K562 (cell line): ENCODE results near the gene ANKMY2. TPM values are rescaled to one million over a fixed set of nuclear protein-coding genes. Genes with fewer than 3 reads are reported as not detected.

Source experiments
- BRF2 ChIP-seq: IDR thresholded peaks from 3 replicates; pipeline ENCODE4 v1.6.1; 2011; ENCODE audit warnings: borderline replicate concordance, mild to moderate bottlenecking; ENCODE audit not compliant: insufficient read length, insufficient read depth
- FOXK1 ChIP-seq: sonication (generic); formaldehyde crosslinking; IDR thresholded peaks from 2 replicates; pipeline ENCODE4 v1.8.0; 2022; ENCODE audit warnings: missing genetic modification reagents, mild to moderate bottlenecking, borderline replicate concordance
- MGA ChIP-seq: fragments of 450-650 bp; IDR thresholded peaks from 2 replicates; pipeline ENCODE4 v1.6.1; 2016; ENCODE audit warnings: mild to moderate bottlenecking, moderate library complexity
- MTF1 ChIP-seq: fragments of 250-450 bp; sonication (Bioruptor Pico); IDR thresholded peaks from 2 replicates; pipeline ENCODE4 v1.9.0; 2021; ENCODE audit warnings: moderate library complexity, mild to moderate bottlenecking, inconsistent platforms, borderline replicate concordance
- PHB ChIP-seq: fragments of 250-450 bp; sonication (Bioruptor Pico); IDR thresholded peaks from 2 replicates; pipeline ENCODE4 v1.5.0; 2021
- SMC3 ChIP-seq: conservative IDR thresholded peaks from 2 replicates; pipeline ENCODE4 v1.6.1; 2011; ENCODE audit warnings: low read depth, low read length, improper control_type of control experiment; ENCODE audit not compliant: insufficient read depth
- ZNF785 ChIP-seq: fragments of 250-450 bp; sonication (Bioruptor Pico); IDR thresholded peaks from 2 replicates; pipeline ENCODE4 v1.4.0; 2020; ENCODE audit warnings: mild to moderate bottlenecking
- polyA plus RNA-seq, 8 experiments: library from polyadenylated mRNA; depleted of rRNA in 4 of 8; stranded (reverse) in 5 of 8; unstranded in 3 of 8; fragments of >200 nt; fragmentation: Nextera tagmentation in 2 of 8; fragmentation: Illumina TruSeq in 1 of 8; extraction: Ambion mirVana in 2 of 8; extraction: Trizol in 1 of 8; gene quantifications; 2 replicates each; pipeline versions ENCODE4 v1.2.1 to v1.2.3, GENCODE V29; 2011 to 2014; ENCODE audit warnings: inconsistent platforms in 1 of 8, missing spikeins in 1 of 8
- total RNA-seq, 7 experiments: library from RNA; depleted of rRNA in 6 of 7; stranded (reverse); fragments of >200 nt in 6 of 7; fragmentation: Illumina TruSeq in 2 of 7; extraction: Trizol in 2 of 7; gene quantifications; 2 replicates each; pipeline versions ENCODE4 v1.2.1 to v1.2.3, GENCODE V29; 2011 to 2021; ENCODE audit warnings: low replicate concordance in 1 of 7
- TF ChIP-seq, protein P1 (sequence below): fragments of 250-450 bp; sonication (Bioruptor Pico); IDR thresholded peaks from 2 replicates; pipeline ENCODE4 v1.4.0; 2020; ENCODE audit warnings: mild to moderate bottlenecking, moderate library complexity
- TF ChIP-seq, protein P2 (sequence below): fragments of 450-650 bp; IDR thresholded peaks from 2 replicates; pipeline ENCODE4 v1.7.0; 2016; ENCODE audit warnings: borderline replicate concordance

ANKMY2 gene
- total and polyA plus RNA-seq, 9 of the 15 experiments (the other 6 are each of a cell fraction or from before 2014, with no cell fraction given): 38.9 to 71.5 (median 48.8) TPM

DNA sequence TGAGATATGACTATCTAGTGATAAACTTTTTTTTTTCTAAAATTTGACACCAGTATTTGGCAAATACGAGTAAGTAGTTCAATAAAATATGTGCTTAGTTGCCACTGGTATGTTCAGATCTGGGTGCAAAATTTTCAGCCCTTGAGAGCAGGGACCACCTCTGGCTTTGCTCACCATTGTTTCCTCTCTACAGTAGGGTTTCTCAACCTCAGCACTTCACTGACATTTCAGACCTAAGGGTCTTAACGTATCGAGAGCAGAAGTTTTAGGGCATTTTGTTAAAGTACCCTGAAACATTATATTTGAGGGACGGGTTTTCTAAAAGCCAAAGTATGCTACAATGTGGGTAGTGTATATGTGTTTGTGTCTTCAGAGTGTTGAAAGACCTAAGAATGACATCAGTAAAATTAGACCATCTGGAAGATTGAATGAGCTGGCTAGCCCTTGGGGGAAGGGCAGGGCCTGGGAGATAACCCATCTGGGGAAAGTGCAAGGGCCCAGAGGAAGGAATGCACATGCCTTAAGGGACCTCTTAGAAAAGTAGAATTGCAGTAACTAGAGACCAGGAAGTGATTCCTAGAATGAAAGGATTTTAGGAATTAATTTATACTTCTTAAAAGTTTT, 12.2 kb upstream of the ANKMY2 start (continued):
- TF ChIP-seq, protein P1, sequence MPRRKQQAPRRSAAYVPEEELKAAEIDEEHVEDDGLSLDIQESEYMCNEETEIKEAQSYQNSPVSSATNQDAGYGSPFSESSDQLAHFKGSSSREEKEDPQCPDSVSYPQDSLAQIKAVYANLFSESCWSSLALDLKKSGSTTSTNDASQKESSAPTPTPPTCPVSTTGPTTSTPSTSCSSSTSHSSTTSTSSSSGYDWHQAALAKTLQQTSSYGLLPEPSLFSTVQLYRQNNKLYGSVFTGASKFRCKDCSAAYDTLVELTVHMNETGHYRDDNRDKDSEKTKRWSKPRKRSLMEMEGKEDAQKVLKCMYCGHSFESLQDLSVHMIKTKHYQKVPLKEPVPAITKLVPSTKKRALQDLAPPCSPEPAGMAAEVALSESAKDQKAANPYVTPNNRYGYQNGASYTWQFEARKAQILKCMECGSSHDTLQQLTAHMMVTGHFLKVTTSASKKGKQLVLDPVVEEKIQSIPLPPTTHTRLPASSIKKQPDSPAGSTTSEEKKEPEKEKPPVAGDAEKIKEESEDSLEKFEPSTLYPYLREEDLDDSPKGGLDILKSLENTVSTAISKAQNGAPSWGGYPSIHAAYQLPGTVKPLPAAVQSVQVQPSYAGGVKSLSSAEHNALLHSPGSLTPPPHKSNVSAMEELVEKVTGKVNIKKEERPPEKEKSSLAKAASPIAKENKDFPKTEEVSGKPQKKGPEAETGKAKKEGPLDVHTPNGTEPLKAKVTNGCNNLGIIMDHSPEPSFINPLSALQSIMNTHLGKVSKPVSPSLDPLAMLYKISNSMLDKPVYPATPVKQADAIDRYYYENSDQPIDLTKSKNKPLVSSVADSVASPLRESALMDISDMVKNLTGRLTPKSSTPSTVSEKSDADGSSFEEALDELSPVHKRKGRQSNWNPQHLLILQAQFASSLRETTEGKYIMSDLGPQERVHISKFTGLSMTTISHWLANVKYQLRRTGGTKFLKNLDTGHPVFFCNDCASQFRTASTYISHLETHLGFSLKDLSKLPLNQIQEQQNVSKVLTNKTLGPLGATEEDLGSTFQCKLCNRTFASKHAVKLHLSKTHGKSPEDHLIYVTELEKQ (CRISPR knock-in tag): no peak
- TF ChIP-seq, protein P2, sequence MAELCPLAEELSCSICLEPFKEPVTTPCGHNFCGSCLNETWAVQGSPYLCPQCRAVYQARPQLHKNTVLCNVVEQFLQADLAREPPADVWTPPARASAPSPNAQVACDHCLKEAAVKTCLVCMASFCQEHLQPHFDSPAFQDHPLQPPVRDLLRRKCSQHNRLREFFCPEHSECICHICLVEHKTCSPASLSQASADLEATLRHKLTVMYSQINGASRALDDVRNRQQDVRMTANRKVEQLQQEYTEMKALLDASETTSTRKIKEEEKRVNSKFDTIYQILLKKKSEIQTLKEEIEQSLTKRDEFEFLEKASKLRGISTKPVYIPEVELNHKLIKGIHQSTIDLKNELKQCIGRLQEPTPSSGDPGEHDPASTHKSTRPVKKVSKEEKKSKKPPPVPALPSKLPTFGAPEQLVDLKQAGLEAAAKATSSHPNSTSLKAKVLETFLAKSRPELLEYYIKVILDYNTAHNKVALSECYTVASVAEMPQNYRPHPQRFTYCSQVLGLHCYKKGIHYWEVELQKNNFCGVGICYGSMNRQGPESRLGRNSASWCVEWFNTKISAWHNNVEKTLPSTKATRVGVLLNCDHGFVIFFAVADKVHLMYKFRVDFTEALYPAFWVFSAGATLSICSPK: no peak
- no peak for TF ChIP-seq SMC3
- TF ChIP-seq ZNF785 (CRISPR knock-in tag): no peak
- no peak for TF ChIP-seq FOXK1 (CRISPR knock-in tag)
- TF ChIP-seq MGA: no peak
- no peak for TF ChIP-seq MTF1 (CRISPR knock-in tag)
- TF ChIP-seq PHB (CRISPR knock-in tag): no peak
- TF ChIP-seq BRF2: no peak
